ENCODE measurements around the gene COL4A3.

COL4A3 gene

GRCh38 chr2:227124811-227125210 is 39.6 kb upstream of the COL4A3 start:
- no peak for TF ChIP-seq CTCF (IDR thresholded peaks at IDR 0.05; ENCODE audit: insufficient read depth, low read length, missing control alignments)
- ChIA-PET POLR2A (no interaction called here), CTCF (interaction anchor here (0.9 to 11.7 kb wide), 3 partner anchors 8 to 738 kb away, joined by 3 to 173 read pairs (median 4); no protein-coding TSS in a partner anchor)
- no peak for DNase-seq (ENCODE audit: low read depth, low spot score)
- H3K4me3 ChIP-seq (ENCODE audit: low read depth, low read length) = no peak overlapping the region

- no peak for TF ChIP-seq CTCF (IDR thresholded peaks at IDR 0.05; ENCODE audit: insufficient read depth, low read length, missing control alignments)
- H3K4me3 ChIP-seq (ENCODE audit: low read depth, low read length) = no peak overlapping the region
- DNase-seq (ENCODE audit: low read depth, low spot score) = no peak
- ChIA-PET CTCF (interaction anchor here (1.1 to 11.7 kb wide), 2 partner anchors 113 to 737 kb away, joined by 4 to 173 read pairs; no protein-coding TSS in a partner anchor), POLR2A (no interaction called here)
Measured at GRCh38 chr2:227125506-227125905, 38.9 kb upstream of the COL4A3 start.

GRCh38 chr2:227127201-227127600 is 37.2 kb upstream of the COL4A3 start:
- ChIA-PET CTCF (interaction anchor here (11.7 kb wide), 1 partner anchor 112 kb away, joined by 173 read pairs; no protein-coding TSS in a partner anchor), POLR2A (no interaction called here)
- no peak for DNase-seq (ENCODE audit: low read depth, low spot score)
- TF ChIP-seq CTCF (IDR thresholded peaks at IDR 0.05; ENCODE audit: insufficient read depth, low read length, missing control alignments) = no peak
- H3K4me3 ChIP-seq (ENCODE audit: low read depth, low read length) = no peak overlapping the region

- DNase-seq (ENCODE audit: low read depth, low spot score) = no peak
- CTCF ChIA-PET = interaction anchor here (0.9 to 11.7 kb wide), 5 partner anchors 94 to 636 kb away, joined by 4 to 173 read pairs (median 7); no protein-coding TSS in a partner anchor
- no peak overlapping the region for H3K4me3 ChIP-seq (ENCODE audit: low read depth, low read length)
- no peak for TF ChIP-seq CTCF (IDR thresholded peaks at IDR 0.05; ENCODE audit: insufficient read depth, low read length, missing control alignments)
- POLR2A ChIA-PET = no interaction called here
Measured at GRCh38 chr2:227130636-227131035, 33.8 kb upstream of the COL4A3 start.

GRCh38 chr2:227132986-227133385 is 31.4 kb upstream of the COL4A3 start:
- ChIA-PET CTCF (interaction anchor here (1.2 to 11.7 kb wide), 2 partner anchors 106 to 633 kb away, joined by 5 to 173 read pairs; no protein-coding TSS in a partner anchor), POLR2A (no interaction called here)
- TF ChIP-seq CTCF (IDR thresholded peaks at IDR 0.05; ENCODE audit: insufficient read depth, low read length, missing control alignments) = no peak
- H3K4me3 ChIP-seq (ENCODE audit: low read depth, low read length) = no peak overlapping the region
- DNase-seq (ENCODE audit: low read depth, low spot score) = no peak

- TF ChIP-seq CTCF (IDR thresholded peaks at IDR 0.05; ENCODE audit: insufficient read depth, low read length, missing control alignments) = no peak
- CTCF ChIA-PET = interaction anchor here (11.7 kb wide), 1 partner anchor 104 kb away, joined by 173 read pairs; no protein-coding TSS in a partner anchor
Measured at GRCh38 chr2:227134591-227134990, 29.8 kb upstream of the COL4A3 start.

More at GRCh38 chr2:227134591-227134990, 29.8 kb upstream of the COL4A3 start:
- DNase-seq (ENCODE audit: low read depth, low spot score) = no peak
- H3K4me3 ChIP-seq (ENCODE audit: low read depth, low read length) = no peak overlapping the region
- POLR2A ChIA-PET = no interaction called here

All from AG04449 (cell line).